Measurements from ENCODE around the gene SPOCK3. TPM values are rescaled to one million over a fixed set of nuclear protein-coding genes. Genes with fewer than 3 reads are reported as not detected.

The SPOCK3 gene
- polyA plus RNA-seq, 2 of the 4 experiments (the other 2 are of a cell fraction) = 0.15 to 0.61 TPM

GRCh38 chr4:167176723-167177367, 57.4 kb downstream of the SPOCK3 start:
- 30% methylated on average over 6 of the region's 6 CpGs for WGBS (ENCODE audit: missing lambda C conversion rate)
- Histone ChIP-seq H3K27ac (no peak overlapping the region), H3K4me1 (no peaks in the 10 kb centered on the region), H3K9me3 (no peaks in the 10 kb centered on the region), H3K4me3 (no peak overlapping the region), H3K4me2 (no peak overlapping the region)
- ChIA-PET CTCF (no interaction called here), POLR2A (no interaction called here)
- no peak for TF ChIP-seq HOXA7 (CRISPR knock-in tag; IDR thresholded peaks at IDR 0.05)
- no peak for ATAC-seq
- DNase-seq (ENCODE audit: low read depth in 1 of 2, low spot score in 1 of 2) = no peak
- FAIRE-seq = no peak

DNA sequence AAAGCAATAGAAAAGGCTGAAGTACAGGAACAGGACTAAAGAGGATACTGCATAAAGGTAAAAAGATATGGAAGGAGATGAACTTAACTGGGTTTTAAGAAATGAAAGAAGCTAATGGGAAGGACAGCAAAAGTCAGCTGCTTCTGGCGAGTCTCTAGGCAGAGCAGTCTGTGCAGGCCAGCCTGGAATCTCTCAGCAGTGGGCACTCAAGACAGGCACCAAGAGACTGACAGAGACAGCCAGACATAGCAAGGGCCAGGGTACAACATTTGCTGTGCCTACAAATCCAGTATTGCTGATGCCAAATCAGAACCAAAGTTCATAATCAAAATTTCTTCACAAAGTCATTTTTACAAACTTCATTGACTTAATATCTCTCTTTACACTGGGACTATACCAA, 62.4 kb downstream of the SPOCK3 start:
- Histone ChIP-seq H3K4me1 (no peaks in the 10 kb centered on the region), H3K4me2 (no peak overlapping the region), H3K27ac (no peak overlapping the region), H3K4me3 (no peak overlapping the region), H3K9me3 (no peaks in the 10 kb centered on the region)
- POLR2A ChIA-PET = no interaction called here
- TF ChIP-seq POLR2AphosphoS2 (conservative IDR thresholded peaks at IDR 0.05; ENCODE audit: low read length) (no peak), ATOH8 (CRISPR knock-in tag; IDR thresholded peaks at IDR 0.05; ENCODE audit: low read depth) (no peak), HEYL (CRISPR knock-in tag; IDR thresholded peaks at IDR 0.05) (no peak), HMGXB4 (CRISPR knock-in tag; IDR thresholded peaks at IDR 0.05; ENCODE audit: borderline replicate concordance) (no peak), CHD4 (IDR thresholded peaks at IDR 0.05; ENCODE audit: borderline replicate concordance) (no peak), POLR2A (IDR thresholded peaks at IDR 0.05; ENCODE audit: low read length) (no peak), MAFK (IDR thresholded peaks at IDR 0.05; ENCODE audit: partially characterized antibody) (no peak), NR3C1 (IDR thresholded peaks at IDR 0.05) (no peak), FOSB (CRISPR knock-in tag; IDR thresholded peaks at IDR 0.05) (no peak)
- TF ChIP-seq, protein P1, sequence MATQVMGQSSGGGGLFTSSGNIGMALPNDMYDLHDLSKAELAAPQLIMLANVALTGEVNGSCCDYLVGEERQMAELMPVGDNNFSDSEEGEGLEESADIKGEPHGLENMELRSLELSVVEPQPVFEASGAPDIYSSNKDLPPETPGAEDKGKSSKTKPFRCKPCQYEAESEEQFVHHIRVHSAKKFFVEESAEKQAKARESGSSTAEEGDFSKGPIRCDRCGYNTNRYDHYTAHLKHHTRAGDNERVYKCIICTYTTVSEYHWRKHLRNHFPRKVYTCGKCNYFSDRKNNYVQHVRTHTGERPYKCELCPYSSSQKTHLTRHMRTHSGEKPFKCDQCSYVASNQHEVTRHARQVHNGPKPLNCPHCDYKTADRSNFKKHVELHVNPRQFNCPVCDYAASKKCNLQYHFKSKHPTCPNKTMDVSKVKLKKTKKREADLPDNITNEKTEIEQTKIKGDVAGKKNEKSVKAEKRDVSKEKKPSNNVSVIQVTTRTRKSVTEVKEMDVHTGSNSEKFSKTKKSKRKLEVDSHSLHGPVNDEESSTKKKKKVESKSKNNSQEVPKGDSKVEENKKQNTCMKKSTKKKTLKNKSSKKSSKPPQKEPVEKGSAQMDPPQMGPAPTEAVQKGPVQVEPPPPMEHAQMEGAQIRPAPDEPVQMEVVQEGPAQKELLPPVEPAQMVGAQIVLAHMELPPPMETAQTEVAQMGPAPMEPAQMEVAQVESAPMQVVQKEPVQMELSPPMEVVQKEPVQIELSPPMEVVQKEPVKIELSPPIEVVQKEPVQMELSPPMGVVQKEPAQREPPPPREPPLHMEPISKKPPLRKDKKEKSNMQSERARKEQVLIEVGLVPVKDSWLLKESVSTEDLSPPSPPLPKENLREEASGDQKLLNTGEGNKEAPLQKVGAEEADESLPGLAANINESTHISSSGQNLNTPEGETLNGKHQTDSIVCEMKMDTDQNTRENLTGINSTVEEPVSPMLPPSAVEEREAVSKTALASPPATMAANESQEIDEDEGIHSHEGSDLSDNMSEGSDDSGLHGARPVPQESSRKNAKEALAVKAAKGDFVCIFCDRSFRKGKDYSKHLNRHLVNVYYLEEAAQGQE (IDR thresholded peaks at IDR 0.05) = no peak
- no peak for ATAC-seq
- no peak for FAIRE-seq
- CTCF ChIA-PET = no interaction called here
- no peak for DNase-seq (ENCODE audit: low read depth in 1 of 2, low spot score in 1 of 2)
- WGBS (ENCODE audit: missing lambda C conversion rate) = 33% methylated on average over 1 of the region's 1 CpG

DNA sequence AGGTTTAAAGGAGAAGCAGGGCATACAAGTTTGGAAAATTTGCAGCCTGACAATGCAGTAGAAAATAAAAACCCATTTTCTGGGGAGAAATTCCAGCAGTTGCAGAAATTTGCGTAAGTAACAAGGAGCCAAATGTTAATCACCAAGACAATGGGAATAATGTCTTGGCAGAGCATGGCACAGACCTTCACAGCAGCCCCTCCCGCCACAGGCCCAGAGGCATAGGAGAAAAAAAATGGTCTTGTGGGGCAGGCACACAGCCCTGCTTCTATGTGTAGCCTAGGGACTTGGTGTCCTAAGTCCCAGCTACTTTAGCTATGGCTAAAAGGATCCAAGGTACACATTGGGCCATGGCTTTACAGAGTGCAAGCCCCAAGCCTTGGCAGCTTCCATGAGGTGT, 65.7 kb downstream of the SPOCK3 start:
- Histone ChIP-seq H3K4me2 (no peak overlapping the region), H3K4me3 (no peak overlapping the region), H3K4me1 (no peaks in the 10 kb centered on the region), H3K27ac (no peak overlapping the region), H3K9me3 (no peaks in the 10 kb centered on the region)
- ChIA-PET POLR2A (no interaction called here), CTCF (no interaction called here)
- TF ChIP-seq RARB (CRISPR knock-in tag; IDR thresholded peaks at IDR 0.05) = no peak
- no peak for TF ChIP-seq KDM5A (IDR thresholded peaks at IDR 0.05)
- no peak for TF ChIP-seq ZSCAN20 (CRISPR knock-in tag; IDR thresholded peaks at IDR 0.05)
- no peak for TF ChIP-seq EHF (CRISPR knock-in tag; IDR thresholded peaks at IDR 0.05)
- TF ChIP-seq CBX8 (IDR thresholded peaks at IDR 0.05) = no peak
- TF ChIP-seq CTCF (IDR thresholded peaks at IDR 0.05) = no peak
- TF ChIP-seq NPAS2 (CRISPR knock-in tag; IDR thresholded peaks at IDR 0.05; ENCODE audit: borderline replicate concordance) = no peak
- TF ChIP-seq FOSB (CRISPR knock-in tag; IDR thresholded peaks at IDR 0.05) = no peak
- TF ChIP-seq SMC3 (IDR thresholded peaks at IDR 0.05) = no peak
- no peak for TF ChIP-seq ELK1 (IDR thresholded peaks at IDR 0.05; ENCODE audit: low read depth, low read length)
- no peak for TF ChIP-seq KDM1A (IDR thresholded peaks at IDR 0.05; ENCODE audit: low read depth)
- no peak for TF ChIP-seq HEYL (CRISPR knock-in tag; IDR thresholded peaks at IDR 0.05)
- FAIRE-seq (no peak), ATAC-seq (no peak), DNase-seq (ENCODE audit: low read depth in 1 of 2, low spot score in 1 of 2) (no peak)
- WGBS (ENCODE audit: missing lambda C conversion rate) = 64% methylated on average over 2 of the region's 2 CpGs
